B cell (primary cell): ENCODE measurements around the gene VSTM2B. TPM values are rescaled to one million over a fixed set of nuclear protein-coding genes. Genes with fewer than 3 reads are reported as not detected.

Experiments
- ATAC-seq: fragments of 200-7000 bp; cut with Tn5 transposase; one replicate; pipeline ENCODE4 v1.10.0; 2021; ENCODE audit warnings: low read depth, mild to moderate bottlenecking, moderate number of reproducible peaks, moderate library complexity
- CTCF ChIA-PET: fragments of 350-600 bp; sonication (Branson Sonifier 250); formaldehyde crosslinking; loops from one replicate; lab custom pipeline; 2021; ENCODE audit warnings: antibody characterized with exemption, inconsistent platforms; lab: Charles Lee
- POLR2A ChIA-PET: fragments of 350-600 bp; sonication (Branson Sonifier 250); formaldehyde crosslinking; loops from one replicate; lab custom pipeline; 2021; ENCODE audit warnings: antibody characterized with exemption; lab: Charles Lee
- DNase-seq: peaks from one replicate; pipeline ENCODE4 v3.0.0; 2013
- H2AFZ ChIP-seq: 2 replicates; pipeline ENCODE4 v1.6.1; 2012; ENCODE audit warnings: mild to moderate bottlenecking, low read depth, low read length; ENCODE audit not compliant: insufficient read depth, poor library complexity, severe bottlenecking
- H3K27ac ChIP-seq, 2 donors: 1 replicate in 1 of 2; 2 replicates in 1 of 2; pipeline ENCODE4 v1.5.1; 2012 to 2013; ENCODE audit warnings: low read length in 2 of 2, mild to moderate bottlenecking in 2 of 2, moderate library complexity in 1 of 2
- H3K27me3 ChIP-seq, 4 experiments: fragments of 200-600 bp in 1 of 4; sonication (generic) in 1 of 4; replicated peaks in 1 of 4; 1 replicate in 2 of 4; 2 replicates in 2 of 4; pipeline versions ENCODE4 v1.6.1 to v1.7.0; 2013 to 2016; ENCODE audit warnings: low read length in 3 of 4, mild to moderate bottlenecking in 2 of 4, mixed read lengths in 1 of 4, moderate library complexity in 1 of 4; ENCODE audit not compliant: insufficient read depth in 4 of 4, control insufficient read depth in 3 of 4; ENCODE audit errors: control extremely low read depth in 1 of 4
- H3K36me3 ChIP-seq, 2 experiments: replicated peaks in 1 of 2; 1 replicate in 1 of 2; 2 replicates in 1 of 2; pipeline versions ENCODE4 v1.6.1 to v1.7.1; 2013; ENCODE audit warnings: low read length in 1 of 2; ENCODE audit not compliant: insufficient read depth in 2 of 2, control insufficient read depth in 1 of 2; ENCODE audit errors: control extremely low read depth in 1 of 2, extremely low read depth in 1 of 2
- H3K4me1 ChIP-seq, 2 donors: fragments of 200-600 bp in 1 of 2; sonication (generic) in 1 of 2; 1 replicate in 1 of 2; 2 replicates in 1 of 2; pipeline versions ENCODE4 v1.5.1 to v1.6.1; 2013 to 2017; ENCODE audit warnings: low read length in 2 of 2; ENCODE audit not compliant: control insufficient read depth in 2 of 2, insufficient read depth in 2 of 2
- H3K4me2 ChIP-seq: replicated peaks from 2 replicates; pipeline ENCODE3; 2012; ENCODE audit warnings: mild to moderate bottlenecking, low read depth, low read length; ENCODE audit not compliant: poor library complexity, severe bottlenecking
- H3K4me3 ChIP-seq, 5 experiments: fragments of 200-600 bp in 1 of 5; sonication (generic) in 1 of 5; 1 replicate in 3 of 5; 2 replicates in 2 of 5; pipeline versions ENCODE4 v1.5.1 to v1.7.0; 2011 to 2016; ENCODE audit warnings: low read length in 4 of 5, mild to moderate bottlenecking in 4 of 5, low read depth in 2 of 5, control low read depth in 1 of 5, moderate library complexity in 1 of 5; ENCODE audit not compliant: insufficient read depth in 1 of 5; ENCODE audit errors: control extremely low read depth in 1 of 5, extremely low read depth in 1 of 5
- H3K79me2 ChIP-seq: fragments of 200-600 bp; sonication (generic); one replicate; pipeline ENCODE4 v1.6.0; 2016; ENCODE audit warnings: low read length; ENCODE audit not compliant: control insufficient read depth, insufficient read depth
- H3K9ac ChIP-seq: fragments of 200-600 bp; sonication (generic); 2 replicates; pipeline ENCODE4 v1.6.1; 2017; ENCODE audit warnings: mild to moderate bottlenecking, low read length, moderate library complexity
- H3K9me3 ChIP-seq, 3 donors: one replicate each; pipeline versions ENCODE4 v1.6.1 to v1.7.1; 2013; ENCODE audit warnings: low read length in 2 of 3; ENCODE audit not compliant: control insufficient read depth in 2 of 3, insufficient read depth in 1 of 3; ENCODE audit errors: control extremely low read depth in 1 of 3
- H4K20me1 ChIP-seq: 2 replicates; pipeline ENCODE4 v1.6.0; 2012; ENCODE audit warnings: mild to moderate bottlenecking, low read length; ENCODE audit not compliant: insufficient read depth, control insufficient read depth, poor library complexity, severe bottlenecking
- H3K27ac Mint-ChIP-seq: one replicate; pipeline ENCODE4 v1.8.0; 2021; ENCODE audit warnings: mixed read lengths
- H3K27me3 Mint-ChIP-seq: one replicate; pipeline ENCODE4 v1.8.0; 2021; ENCODE audit warnings: mixed read lengths
- H3K4me1 Mint-ChIP-seq: one replicate; pipeline ENCODE4 v1.8.0; 2021; ENCODE audit warnings: mixed read lengths
- H3K4me3 Mint-ChIP-seq: one replicate; pipeline ENCODE4 v1.8.0; 2021; ENCODE audit warnings: mixed read lengths
- H3K9me3 Mint-ChIP-seq: one replicate; pipeline ENCODE4 v1.8.0; 2022; ENCODE audit warnings: mixed read lengths; ENCODE audit not compliant: insufficient read depth
- CTCF ChIP-seq: fragments of 200-600 bp; IDR thresholded peaks from one replicate; pipeline ENCODE4 v1.8.0; 2022; ENCODE audit warnings: antibody characterized with exemption, mild to moderate bottlenecking
- EZH2 ChIP-seq: IDR thresholded peaks from 2 replicates; pipeline ENCODE4 v1.6.1; 2012; ENCODE audit warnings: borderline replicate concordance, low read depth, mild to moderate bottlenecking, moderate library complexity, low read length; ENCODE audit not compliant: insufficient read depth, poor library complexity, severe bottlenecking
- WGBS: methylation state at CpG from one replicate; pipeline ENCODE4 v1.1.5; 2013; ENCODE audit warnings: missing lambda C conversion rate; ENCODE audit not compliant: insufficient coverage; 5-methylcytosine and 5-hydroxymethylcytosine counted together
- intact Hi-C: fragments of 100-400 bp; cut with micrococcal nuclease; formaldehyde crosslinking; loops from one replicate; pipeline ENCODE4 v1.10.0; 2022
- polyA plus RNA-seq: library from polyadenylated mRNA; depleted of rRNA; stranded (reverse); fragments of >200 nt; gene quantifications from 2 replicates; pipeline ENCODE4 v1.2.3, GENCODE V29; 2012
- total RNA-seq, 2 donors: library from RNA; stranded (reverse); fragments of 120-200 nt in 1 of 2; gene quantifications; 1 replicate in 1 of 2; 2 replicates in 1 of 2; pipeline versions ENCODE4 v1.2.3 to v1.2.4, GENCODE V29; 2013 to 2022

The VSTM2B gene
- total and polyA plus RNA-seq, 2 donors (not counting 1 experiment from before 2014, with no cell fraction given): not detected

GRCh38 chr19:29548483-29549085, 22.8 kb downstream of the VSTM2B start:
- no peak for DNase-seq
- ChIA-PET CTCF (no interaction called here), POLR2A (no interaction called here)
- no peaks in the 10 kb centered on the region for H3K27me3 ChIP-seq
- no peaks in the 10 kb centered on the region for H3K36me3 ChIP-seq
- 83% methylated on average over 9 of the region's 9 CpGs for WGBS
- no peak for ATAC-seq
- H3K79me2 ChIP-seq: no peaks in the 10 kb centered on the region
- H3K4me3 ChIP-seq: no peak overlapping the region
- TF ChIP-seq EZH2 (no peak), CTCF (no peak)
- H3K4me1 ChIP-seq: no peaks in the 10 kb centered on the region
- no peak overlapping the region for H3K9ac ChIP-seq
- H3K9me3 Mint-ChIP-seq: peaks cover under 1% of the 10 kb centered on the region
- no peak overlapping the region for H3K27ac Mint-ChIP-seq
- no peaks in the 10 kb centered on the region for H3K4me1 Mint-ChIP-seq
- no peak overlapping the region for H3K4me2 ChIP-seq
- intact Hi-C loops: no loop called here
- peaks cover 25% of the 10 kb centered on the region for H3K27me3 Mint-ChIP-seq
- H4K20me1 ChIP-seq: no peaks in the 10 kb centered on the region
- no peak overlapping the region for H3K27ac ChIP-seq
- H3K4me3 Mint-ChIP-seq: no peak overlapping the region
- H2AFZ ChIP-seq: no peak overlapping the region
- peaks cover 0 to 30% (median 0%) of the 10 kb centered on the region in 3 donors for H3K9me3 ChIP-seq

GRCh38 chr19:29549105-29550070, 23.6 kb downstream of the VSTM2B start:
- TF ChIP-seq EZH2: no peak
- no peak for TF ChIP-seq CTCF
- H4K20me1 ChIP-seq: no peaks in the 10 kb centered on the region
- H3K4me1 ChIP-seq: no peaks in the 10 kb centered on the region
- H3K9me3 ChIP-seq: peaks cover 0 to 30% (median 0%) of the 10 kb centered on the region in 3 donors
- no peaks in the 10 kb centered on the region for H3K36me3 ChIP-seq
- no peak overlapping the region for H3K27ac ChIP-seq
- H3K79me2 ChIP-seq: no peaks in the 10 kb centered on the region
- H3K9ac ChIP-seq: no peak overlapping the region
- no peak overlapping the region for H3K4me3 ChIP-seq
- ChIA-PET POLR2A (no interaction called here), CTCF (no interaction called here)
- peaks cover 25% of the 10 kb centered on the region for H3K27me3 Mint-ChIP-seq
- H3K4me1 Mint-ChIP-seq: no peaks in the 10 kb centered on the region
- no peaks in the 10 kb centered on the region for H3K27me3 ChIP-seq
- ATAC-seq: no peak
- no peak overlapping the region for H2AFZ ChIP-seq
- H3K4me2 ChIP-seq: no peak overlapping the region
- peaks cover 7% of the 10 kb centered on the region for H3K9me3 Mint-ChIP-seq
- H3K4me3 Mint-ChIP-seq: no peak overlapping the region
- H3K27ac Mint-ChIP-seq: no peak overlapping the region
- no peak for DNase-seq
- intact Hi-C loops: no loop called here
- WGBS: 73% methylated on average over 9 of the region's 9 CpGs
